ENCODE data around the gene LYSET.
"Not testable (repeated sequence)": the region's sequence is repeated elsewhere in the genome, so short reads cannot be mapped to it uniquely, and the experiment has no call there.

The LYSET gene

DNA sequence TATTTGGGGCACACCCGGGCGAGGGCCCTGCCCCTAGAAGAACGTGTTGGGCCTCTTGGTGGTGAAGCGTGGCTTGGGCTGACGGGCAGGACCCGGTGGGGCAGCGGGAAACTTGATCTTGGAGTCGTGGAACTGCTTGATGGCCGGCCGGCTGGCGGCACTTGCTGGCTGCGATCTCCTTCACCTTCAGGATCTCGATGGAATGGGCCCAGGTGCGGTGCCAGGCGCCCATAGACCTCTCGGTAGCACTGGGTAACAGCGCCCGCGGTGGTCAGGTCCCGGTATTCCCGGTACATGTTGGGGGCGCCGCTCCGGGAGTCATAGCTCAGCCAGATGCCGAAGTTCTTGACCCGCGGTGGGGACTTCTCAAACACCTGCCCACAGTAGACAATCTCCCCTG, 38.4 kb downstream of the LYSET start:
- DNase-seq (ENCODE audit: low read depth, low spot score): no peak

DNA sequence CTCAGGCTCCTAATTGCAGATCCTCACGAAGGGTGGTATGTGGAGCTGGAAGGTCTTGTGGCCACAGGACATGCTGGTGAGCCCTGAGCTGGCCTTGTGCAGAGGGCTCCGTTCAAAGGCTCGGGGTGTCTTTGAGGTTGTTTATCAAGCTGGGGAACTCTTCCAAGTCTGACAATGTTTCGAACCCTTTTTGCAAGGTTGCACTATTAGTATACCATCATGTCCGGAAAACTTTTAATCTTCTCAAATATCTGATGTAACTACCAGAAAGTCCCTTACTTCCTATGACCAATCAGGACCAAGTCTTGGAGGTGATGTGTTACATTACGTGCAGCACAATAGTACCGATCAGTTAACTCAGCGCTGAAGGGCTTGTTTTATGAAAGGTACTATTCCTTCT, 43.4 kb downstream of the LYSET start:
- no peak for DNase-seq (ENCODE audit: low read depth, low spot score)

DNA sequence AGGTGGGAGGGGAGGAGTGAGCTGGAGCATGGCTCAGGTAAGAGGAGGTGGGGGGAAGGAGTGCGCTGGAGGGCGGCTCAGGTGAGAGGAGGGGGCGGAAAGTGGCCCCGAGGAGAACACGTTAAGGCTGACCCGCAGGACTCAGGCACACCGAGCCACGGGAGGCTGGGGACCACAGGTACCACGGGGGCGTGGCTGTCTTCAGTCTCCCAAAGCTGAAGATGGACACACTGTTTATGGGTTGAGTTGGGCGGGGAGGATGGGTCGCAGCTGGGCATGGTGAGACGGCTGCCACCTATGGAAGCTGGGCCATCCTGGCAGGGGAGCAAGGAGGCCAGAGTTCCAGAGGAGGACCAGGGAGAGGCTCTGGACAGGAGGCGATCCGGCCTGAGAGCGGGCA, 45.4 kb downstream of the LYSET start:
- no peak for DNase-seq (ENCODE audit: low read depth, low spot score)

DNA sequence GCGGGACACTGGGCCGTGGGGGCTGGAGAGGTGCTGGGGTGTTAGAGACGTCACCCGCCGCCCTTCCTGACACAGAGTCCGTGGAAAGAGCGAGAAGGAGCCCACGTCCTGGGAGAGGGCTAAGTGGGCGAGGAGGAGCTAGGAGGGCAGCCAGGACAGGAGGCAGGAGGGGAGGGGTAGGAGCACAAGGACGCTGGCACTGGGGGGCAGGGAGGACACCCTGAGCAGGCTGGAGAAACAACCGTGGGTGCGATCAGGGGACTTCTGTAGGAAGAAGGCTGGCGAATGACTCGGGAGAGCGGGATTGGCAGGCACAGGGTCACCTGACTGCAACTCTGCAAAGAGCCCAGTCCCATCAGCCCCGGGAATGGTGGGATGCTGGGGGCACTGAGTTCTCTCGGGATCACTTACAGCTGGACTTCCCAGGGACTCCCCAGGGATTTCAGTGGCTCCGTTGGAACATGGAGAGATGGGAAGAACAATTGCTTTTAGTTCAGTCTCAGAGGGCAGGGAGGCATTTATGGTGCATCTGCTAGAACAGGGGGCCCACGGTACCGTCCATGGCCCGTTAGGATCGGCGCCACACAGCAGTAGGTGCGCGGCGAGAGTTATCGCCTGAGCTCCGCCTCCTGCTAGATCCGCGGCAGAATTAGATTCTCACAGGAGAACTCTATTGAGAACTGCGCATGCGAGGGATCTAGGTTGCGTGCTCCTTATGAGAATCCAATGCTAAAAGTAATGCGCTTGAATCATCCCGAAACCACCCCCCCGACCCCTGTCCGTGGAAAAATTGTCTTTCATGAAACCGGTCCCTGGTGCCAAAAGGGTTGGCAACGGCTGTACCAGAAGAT, 46.2 kb downstream of the LYSET start:
- peak; percentile 8 for DNase-seq (ENCODE audit: low read depth, low spot score)

DNA sequence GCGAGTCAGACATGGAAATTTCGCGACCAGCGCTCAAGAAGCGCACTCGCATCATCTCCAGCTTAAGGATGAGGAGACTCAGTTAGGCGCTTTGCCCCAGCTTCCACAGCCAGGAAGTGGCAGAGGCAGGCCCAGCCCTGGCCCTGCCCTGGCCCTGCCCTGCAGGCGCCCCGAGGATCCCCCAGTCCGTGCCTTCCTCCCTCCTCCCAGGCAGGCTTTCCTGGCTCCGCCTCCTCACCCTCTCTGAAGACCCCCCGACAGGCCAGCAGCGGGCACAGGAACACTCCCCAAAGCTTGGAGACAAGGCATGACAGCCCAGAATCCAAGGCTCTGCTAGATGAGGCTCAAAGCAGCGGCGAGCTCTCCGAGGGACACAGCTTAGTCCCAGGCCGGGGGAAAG, 47.0 kb downstream of the LYSET start:
- DNase-seq (ENCODE audit: low read depth, low spot score): no peak

DNA sequence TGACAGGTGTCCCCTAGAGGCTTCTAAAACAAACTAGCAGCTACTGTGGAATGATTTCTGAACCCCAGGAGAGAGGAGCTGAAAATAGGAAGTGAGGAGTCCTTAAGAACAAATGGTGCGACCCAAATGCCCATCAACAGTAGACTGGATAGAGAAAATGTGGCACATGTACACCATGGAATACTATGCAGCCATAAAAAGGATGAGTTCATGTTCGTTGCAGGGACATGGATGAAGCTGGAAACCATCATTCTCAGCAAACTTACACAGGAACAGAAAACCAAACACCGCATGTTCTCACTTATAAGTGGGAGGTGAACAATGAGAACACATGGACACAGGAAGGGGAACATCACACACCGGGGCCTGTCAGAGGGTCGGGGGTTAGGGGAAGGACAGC, 48.0 kb downstream of the LYSET start:
- DNase-seq (ENCODE audit: low read depth, low spot score): not testable (repeated sequence)

DNA sequence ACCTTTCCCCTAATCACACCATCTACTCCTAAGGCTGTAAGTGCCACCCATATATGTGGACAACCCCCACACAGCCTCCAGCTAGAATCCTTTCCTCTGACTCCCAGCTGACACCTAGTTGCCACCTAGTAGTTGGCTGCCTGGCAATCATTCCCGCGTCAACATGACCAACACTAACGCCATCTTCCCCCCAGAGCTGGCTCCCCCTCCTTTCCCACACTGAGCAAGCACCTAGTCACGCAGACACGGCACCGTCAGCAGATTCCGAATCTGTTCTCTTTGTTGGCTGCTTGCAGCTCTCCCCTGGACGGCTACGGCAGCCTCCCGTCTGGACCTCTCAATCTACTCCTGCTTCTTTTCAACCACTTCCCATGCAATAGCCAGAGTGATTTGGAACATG, 49.7 kb downstream of the LYSET start:
- peak; percentile 57 for DNase-seq (ENCODE audit: low read depth, low spot score)

All from ELF-1 (cell line).